HUES48 (cell line): ENCODE measurements around the gene GPR89B.
A peak's percentile ranks its signal among the peaks of the same experiment; 100 is the strongest.
"Not testable (repeated sequence)": the region's sequence is repeated elsewhere in the genome, so short reads cannot be mapped to it uniquely, and the experiment has no call there.

Experiments used
- H3K27ac ChIP-seq: one replicate; pipeline ENCODE4 v1.7.0; 2013; ENCODE audit warnings: low read depth, low read length, inconsistent platforms
- H3K27me3 ChIP-seq: 2 replicates; pipeline ENCODE4 v1.6.1; 2013; ENCODE audit warnings: mild to moderate bottlenecking, low read length; ENCODE audit not compliant: control insufficient read depth, insufficient read depth
- H3K36me3 ChIP-seq: 2 replicates; pipeline ENCODE4 v1.6.1; 2013; ENCODE audit warnings: low read length; ENCODE audit not compliant: control insufficient read depth, insufficient read depth
- H3K4me1 ChIP-seq: 2 replicates; pipeline ENCODE4 v1.6.1; 2013; ENCODE audit warnings: mild to moderate bottlenecking, low read length; ENCODE audit not compliant: control insufficient read depth, insufficient read depth
- H3K4me3 ChIP-seq: 2 replicates; pipeline ENCODE4 v1.5.1; 2013; ENCODE audit warnings: mild to moderate bottlenecking, low read depth, low read length
- H3K9ac ChIP-seq: 2 replicates; pipeline ENCODE4 v1.6.1; 2013; ENCODE audit warnings: mild to moderate bottlenecking, low read depth, low read length, moderate library complexity
- H3K9me3 ChIP-seq: 2 replicates; pipeline ENCODE4 v1.6.1; 2013; ENCODE audit warnings: low read length; ENCODE audit not compliant: control insufficient read depth, insufficient read depth

Gene GPR89B

DNA sequence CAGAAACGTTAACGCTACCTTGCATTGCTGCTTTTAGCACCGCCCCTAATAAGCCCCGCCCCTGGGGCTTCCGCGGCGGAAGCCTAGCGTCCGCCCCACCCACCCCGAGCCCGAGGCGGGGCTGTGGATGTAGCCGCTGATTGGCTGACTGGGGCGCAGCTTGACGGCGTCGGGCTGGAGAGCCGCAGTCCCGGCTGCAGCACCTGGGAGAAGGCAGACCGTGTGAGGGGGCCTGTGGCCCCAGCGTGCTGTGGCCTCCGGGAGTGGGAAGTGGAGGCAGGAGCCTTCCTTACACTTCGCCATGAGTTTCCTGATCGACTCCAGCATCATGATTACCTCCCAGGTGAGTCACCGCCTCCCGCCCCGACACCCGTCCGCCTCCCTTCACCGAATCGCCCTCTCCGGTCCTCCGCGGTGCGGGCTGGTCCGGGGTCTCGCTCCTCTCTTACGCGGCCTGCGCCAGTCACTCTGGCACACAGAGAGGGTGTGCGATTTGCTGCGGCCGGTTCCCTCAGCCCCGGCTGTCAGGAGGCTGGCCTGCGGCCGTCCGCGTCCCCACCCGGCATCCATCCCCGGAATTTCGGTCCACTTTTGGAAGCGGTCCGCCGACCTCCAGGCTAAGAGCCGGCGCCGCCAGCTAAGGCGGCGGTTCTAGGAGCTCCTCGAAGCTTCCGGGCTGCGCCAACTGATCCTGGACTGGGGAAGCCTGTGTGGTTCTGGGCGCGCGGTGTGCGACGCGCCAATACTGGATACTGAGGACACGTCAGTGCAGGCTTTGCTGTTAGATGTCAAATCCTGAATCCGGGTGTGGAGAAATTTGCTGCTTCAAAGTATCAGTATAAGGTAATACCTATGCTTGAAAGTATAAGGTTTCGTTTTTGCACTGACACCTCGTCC is at the start of gene GPR89B:
Gene GPR89B, plus strand, starts transcription at position 185 of the 897 bp plus-strand sequence. Its CDS starts 117 bp downstream, at position 302.
- not testable (repeated sequence) for H3K27me3 ChIP-seq, H3K4me1 ChIP-seq, H3K9me3 ChIP-seq, H3K36me3 ChIP-seq
- Histone ChIP-seq H3K27ac (peak within 1 kb of the TSS; percentile 66), H3K9ac (peak within 1 kb of the TSS; percentile 83), H3K4me3 (peak within 1 kb of the TSS; percentile 93)

GRCh38 chr1:147879911-147880310 is 48.3 kb upstream of the GPR89B start:
- no peak overlapping the region for H3K9ac ChIP-seq
- peaks cover 6% of the 10 kb centered on the region; the same call in 1 of the 2 replicates for H3K4me1 ChIP-seq
- no peak overlapping the region for H3K27ac ChIP-seq
- no peaks in the 10 kb centered on the region for H3K36me3 ChIP-seq
- H3K27me3 ChIP-seq, result no peaks in the 10 kb centered on the region
- H3K9me3 ChIP-seq, result no peaks in the 10 kb centered on the region
- no peak overlapping the region for H3K4me3 ChIP-seq

DNA sequence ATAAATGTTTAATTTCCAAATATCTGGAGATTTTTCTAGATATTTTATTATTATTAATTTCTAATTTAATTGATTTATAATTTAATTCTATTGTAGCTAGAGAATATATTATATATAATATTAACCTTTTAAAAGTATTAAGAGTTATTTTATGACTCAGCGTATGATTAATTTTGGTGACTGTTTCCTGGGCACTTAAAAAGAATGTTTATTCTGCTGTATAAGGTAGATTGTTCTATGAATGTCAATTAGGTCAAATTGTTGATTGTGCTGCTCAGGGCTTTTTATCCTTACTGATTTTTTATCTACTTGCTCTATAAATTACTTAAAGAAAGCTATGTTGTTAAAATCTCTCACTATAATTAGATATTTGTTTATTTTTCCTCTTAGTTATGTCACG is 45.7 kb upstream of the GPR89B start:
- Histone ChIP-seq H3K9ac (no peak overlapping the region), H3K4me3 (no peak overlapping the region), H3K4me1 (peaks cover 4% of the 10 kb centered on the region; the same call in 1 of the 2 replicates), H3K9me3 (no peaks in the 10 kb centered on the region), H3K27me3 (no peaks in the 10 kb centered on the region), H3K27ac (no peak overlapping the region), H3K36me3 (no peaks in the 10 kb centered on the region)

- H3K27ac ChIP-seq, result no peak overlapping the region
- H3K4me1 ChIP-seq, result peaks cover 5% of the 10 kb centered on the region; the same call in 1 of the 2 replicates
- H3K9me3 ChIP-seq, result no peaks in the 10 kb centered on the region
- H3K4me3 ChIP-seq, result no peak overlapping the region
- H3K9ac ChIP-seq, result no peak overlapping the region
- H3K27me3 ChIP-seq, result no peaks in the 10 kb centered on the region
- no peaks in the 10 kb centered on the region for H3K36me3 ChIP-seq
These were observed 37.9 kb upstream of the GPR89B start for GRCh38 chr1:147890177-147890790.

GRCh38 chr1:147891088-147891487 is 37.1 kb upstream of the GPR89B start:
- no peaks in the 10 kb centered on the region for H3K27me3 ChIP-seq
- peaks cover 5% of the 10 kb centered on the region; the same call in 1 of the 2 replicates for H3K4me1 ChIP-seq
- no peak overlapping the region for H3K4me3 ChIP-seq
- H3K36me3 ChIP-seq, result no peaks in the 10 kb centered on the region
- no peak overlapping the region for H3K27ac ChIP-seq
- no peak overlapping the region for H3K9ac ChIP-seq
- no peaks in the 10 kb centered on the region for H3K9me3 ChIP-seq

DNA sequence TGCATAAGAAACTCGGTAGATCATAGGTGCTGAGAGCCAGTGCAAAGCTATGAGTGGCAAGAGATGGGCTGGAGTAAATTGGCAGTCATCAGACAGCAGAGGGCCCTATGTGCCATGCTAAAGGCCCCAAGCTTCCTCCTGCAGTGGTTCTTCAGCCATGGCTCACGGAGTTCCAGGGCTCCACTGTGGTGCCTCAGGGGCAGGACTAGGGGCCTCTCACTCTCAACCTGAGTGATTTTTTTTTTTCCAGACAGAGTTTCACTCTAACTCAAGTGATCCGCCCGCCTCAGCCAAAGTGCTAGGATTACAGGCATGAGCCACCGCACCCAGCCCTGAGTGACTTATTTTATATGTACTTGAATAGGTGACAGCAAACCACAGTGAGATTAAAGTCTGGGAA is 36.0 kb upstream of the GPR89B start:
- no peaks in the 10 kb centered on the region for H3K9me3 ChIP-seq

GRCh38 chr1:147892731-147893214 is 35.4 kb upstream of the GPR89B start:
- Histone ChIP-seq H3K4me1 (peaks cover 5% of the 10 kb centered on the region; the same call in 1 of the 2 replicates), H3K27me3 (no peaks in the 10 kb centered on the region), H3K27ac (no peak overlapping the region), H3K36me3 (no peaks in the 10 kb centered on the region), H3K9me3 (no peaks in the 10 kb centered on the region), H3K9ac (no peak overlapping the region), H3K4me3 (no peak overlapping the region)

More for the DNA sequence above, 36.0 kb upstream of the GPR89B start:
- Histone ChIP-seq H3K36me3 (no peaks in the 10 kb centered on the region), H3K27me3 (no peaks in the 10 kb centered on the region), H3K4me1 (peaks cover 5% of the 10 kb centered on the region; the same call in 1 of the 2 replicates), H3K4me3 (no peak overlapping the region), H3K27ac (no peak overlapping the region), H3K9ac (no peak overlapping the region)

DNA sequence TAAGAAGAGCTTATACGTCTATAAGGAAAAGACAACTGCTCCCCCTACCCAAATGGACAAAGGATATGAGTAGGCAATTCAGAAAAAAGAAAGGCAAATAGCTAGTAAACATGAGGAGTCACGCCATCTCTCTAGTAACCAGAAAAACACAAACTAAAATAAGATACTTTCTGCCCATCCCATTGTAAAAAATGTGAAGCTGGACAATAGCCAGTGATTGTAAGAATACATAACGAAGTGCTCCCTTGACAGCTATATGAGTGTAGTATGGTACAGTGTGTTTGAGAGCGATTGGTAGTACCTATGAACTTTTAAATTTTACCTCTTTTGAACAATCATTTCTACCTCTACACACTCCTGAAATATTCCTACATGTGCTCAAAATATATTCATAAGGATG is 33.1 kb upstream of the GPR89B start:
- Histone ChIP-seq H3K9ac (no peak overlapping the region), H3K9me3 (no peaks in the 10 kb centered on the region)

DNA sequence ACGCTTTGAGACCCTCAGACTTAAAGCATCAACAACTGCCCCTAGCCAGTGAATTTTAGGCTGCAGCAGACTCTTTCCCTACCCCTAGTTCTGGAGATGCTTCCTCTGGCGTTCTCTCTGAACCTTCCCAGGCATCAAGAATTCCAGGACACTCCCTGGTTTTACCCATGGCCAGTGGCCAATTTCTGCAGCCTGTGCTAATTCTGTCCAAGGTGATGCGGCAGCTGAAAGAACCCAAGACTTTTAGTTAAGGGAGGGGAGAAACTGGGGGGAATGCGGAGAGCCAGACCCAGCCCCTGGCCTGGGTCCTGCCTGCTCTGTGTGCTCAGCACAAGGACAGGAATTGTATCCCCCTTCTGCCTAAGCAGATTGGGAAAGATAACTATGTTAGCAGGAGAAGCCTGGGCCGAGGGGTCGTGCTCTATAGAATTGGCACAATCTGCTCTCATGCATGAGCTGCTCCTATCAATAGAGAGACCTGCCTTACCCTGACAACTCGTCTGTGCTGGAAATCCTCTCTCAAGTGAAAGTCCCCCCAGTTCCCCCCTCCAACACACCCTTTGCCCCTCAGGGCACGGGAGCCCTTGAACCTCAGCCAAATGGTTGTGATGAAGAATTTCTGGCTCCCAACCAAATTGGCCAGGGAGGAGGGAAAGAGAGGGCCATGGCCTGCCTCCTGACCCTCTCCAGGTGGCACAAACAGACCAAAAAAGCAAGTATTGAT is 31.0 kb upstream of the GPR89B start:
- Histone ChIP-seq H3K36me3 (no peaks in the 10 kb centered on the region), H3K27ac (no peak overlapping the region), H3K27me3 (no peaks in the 10 kb centered on the region), H3K9ac (no peak overlapping the region), H3K4me3 (no peak overlapping the region), H3K9me3 (no peaks in the 10 kb centered on the region), H3K4me1 (peaks cover 5% of the 10 kb centered on the region; the same call in 1 of the 2 replicates)

More for the DNA sequence above, 33.1 kb upstream of the GPR89B start:
- Histone ChIP-seq H3K27me3 (no peaks in the 10 kb centered on the region), H3K4me1 (peaks cover 5% of the 10 kb centered on the region; the same call in 1 of the 2 replicates), H3K4me3 (no peak overlapping the region), H3K36me3 (no peaks in the 10 kb centered on the region), H3K27ac (no peak overlapping the region)

GRCh38 chr1:147897789-147898188 is 30.4 kb upstream of the GPR89B start:
- no peaks in the 10 kb centered on the region for H3K36me3 ChIP-seq
- no peak overlapping the region for H3K4me3 ChIP-seq
- no peaks in the 10 kb centered on the region for H3K4me1 ChIP-seq
- H3K9ac ChIP-seq, result no peak overlapping the region
- H3K27me3 ChIP-seq, result no peaks in the 10 kb centered on the region
- no peaks in the 10 kb centered on the region for H3K9me3 ChIP-seq
- no peak overlapping the region for H3K27ac ChIP-seq
